ENCODE data around the gene CDC42BPA.

CDC42BPA gene

GRCh38 chr1:226940029-226940805 is 378.1 kb downstream of the CDC42BPA start, which contains the start of gene COQ8A:
COQ8A (plus strand) TSS chr1:226940294; CDS start chr1:226961386, 21,092 bp downstream.
- peak; percentile 97 to 100 for DNase-seq
